22Rv1 (cell line): Measurements from ENCODE around the gene NF1.

ENCODE experiments used
- H3K27ac ChIP-seq: fragments of 450-650 bp; 2 replicates; pipeline ENCODE4 v1.5.1; 2017
- ZFX ChIP-seq: fragments of 450-650 bp; IDR thresholded peaks from 2 replicates; pipeline ENCODE4 v1.6.1; 2017; ENCODE audit warnings: antibody characterized with exemption, borderline replicate concordance
- TF ChIP-seq, protein P1 (sequence below): fragments of 450-650 bp; IDR thresholded peaks from 2 replicates; pipeline ENCODE4 v1.5.1; 2017; ENCODE audit warnings: mild to moderate bottlenecking

Gene NF1

DNA sequence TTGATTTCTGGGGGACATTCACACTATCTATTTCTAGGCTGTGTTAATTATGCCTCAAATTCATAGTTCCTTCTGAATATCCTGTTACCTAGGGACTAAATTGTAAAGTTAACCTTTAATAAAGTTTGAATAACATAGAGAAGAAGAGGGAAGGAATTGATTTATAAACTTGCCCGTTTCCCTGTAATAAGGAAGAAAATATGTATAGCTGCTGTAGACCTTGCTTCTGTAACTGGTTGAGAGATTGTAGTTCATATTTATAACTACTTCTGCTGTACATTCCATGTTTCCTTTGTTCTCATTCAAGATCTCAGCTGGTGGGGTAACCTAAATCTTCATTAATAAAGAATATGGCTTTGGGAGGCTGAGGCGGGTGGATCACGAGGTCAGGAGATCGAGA lies 19.2 kb downstream of the NF1 start:
- no peak for TF ChIP-seq ZFX
- H3K27ac ChIP-seq = no peak overlapping the region

DNA sequence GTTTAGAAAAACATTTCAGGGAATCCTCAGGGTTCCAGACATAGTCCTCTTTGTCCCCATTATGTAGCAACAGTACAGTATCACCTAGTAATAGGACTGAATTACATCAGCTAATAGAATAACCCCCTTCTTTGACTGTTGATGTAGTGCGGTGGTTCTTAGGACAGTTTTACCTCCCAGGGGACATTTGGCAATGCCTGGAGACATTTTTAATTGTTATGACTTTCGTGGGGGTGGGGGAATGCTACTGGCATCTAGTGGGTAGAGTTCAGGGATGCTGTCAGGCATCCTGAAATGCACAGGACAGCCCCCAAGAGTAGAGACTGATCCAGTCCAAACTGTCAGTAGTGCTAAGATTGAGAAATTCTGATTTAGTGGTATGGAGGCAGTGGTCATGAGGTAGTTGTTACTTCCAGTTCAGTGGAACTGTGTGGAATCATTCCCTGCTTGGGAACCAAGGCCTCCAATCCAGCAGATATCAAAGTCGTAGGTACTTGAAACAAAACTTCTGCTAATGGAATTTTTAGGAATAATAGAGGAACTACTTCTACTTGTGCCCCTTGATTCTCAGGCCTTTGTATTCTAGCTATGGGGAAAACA lies 20.3 kb downstream of the NF1 start:
- H3K27ac ChIP-seq = no peak overlapping the region
- no peak for TF ChIP-seq ZFX
- TF ChIP-seq, protein P1, sequence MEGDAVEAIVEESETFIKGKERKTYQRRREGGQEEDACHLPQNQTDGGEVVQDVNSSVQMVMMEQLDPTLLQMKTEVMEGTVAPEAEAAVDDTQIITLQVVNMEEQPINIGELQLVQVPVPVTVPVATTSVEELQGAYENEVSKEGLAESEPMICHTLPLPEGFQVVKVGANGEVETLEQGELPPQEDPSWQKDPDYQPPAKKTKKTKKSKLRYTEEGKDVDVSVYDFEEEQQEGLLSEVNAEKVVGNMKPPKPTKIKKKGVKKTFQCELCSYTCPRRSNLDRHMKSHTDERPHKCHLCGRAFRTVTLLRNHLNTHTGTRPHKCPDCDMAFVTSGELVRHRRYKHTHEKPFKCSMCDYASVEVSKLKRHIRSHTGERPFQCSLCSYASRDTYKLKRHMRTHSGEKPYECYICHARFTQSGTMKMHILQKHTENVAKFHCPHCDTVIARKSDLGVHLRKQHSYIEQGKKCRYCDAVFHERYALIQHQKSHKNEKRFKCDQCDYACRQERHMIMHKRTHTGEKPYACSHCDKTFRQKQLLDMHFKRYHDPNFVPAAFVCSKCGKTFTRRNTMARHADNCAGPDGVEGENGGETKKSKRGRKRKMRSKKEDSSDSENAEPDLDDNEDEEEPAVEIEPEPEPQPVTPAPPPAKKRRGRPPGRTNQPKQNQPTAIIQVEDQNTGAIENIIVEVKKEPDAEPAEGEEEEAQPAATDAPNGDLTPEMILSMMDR = no peak

DNA sequence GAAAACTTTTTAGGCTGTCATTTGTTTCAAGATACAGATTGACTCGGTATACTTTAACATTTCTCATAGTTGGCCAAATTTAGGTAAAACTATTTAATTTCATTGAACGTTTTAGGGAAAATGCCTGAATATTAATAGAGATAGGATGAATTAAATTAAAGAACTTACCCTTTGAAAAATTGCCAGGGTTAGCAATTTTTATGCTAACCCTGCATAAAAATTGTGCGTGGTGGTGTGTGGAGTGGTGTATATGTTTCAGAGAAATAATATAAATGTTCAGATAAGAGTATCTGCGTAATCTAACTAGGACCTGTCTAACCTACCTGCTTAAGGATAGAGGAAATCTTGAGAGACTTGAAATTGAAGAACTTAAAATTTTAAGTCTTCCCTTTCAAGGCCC lies 21.4 kb downstream of the NF1 start:
- no peak overlapping the region for H3K27ac ChIP-seq
- no peak for TF ChIP-seq ZFX
- TF ChIP-seq, protein P1 = no peak

DNA sequence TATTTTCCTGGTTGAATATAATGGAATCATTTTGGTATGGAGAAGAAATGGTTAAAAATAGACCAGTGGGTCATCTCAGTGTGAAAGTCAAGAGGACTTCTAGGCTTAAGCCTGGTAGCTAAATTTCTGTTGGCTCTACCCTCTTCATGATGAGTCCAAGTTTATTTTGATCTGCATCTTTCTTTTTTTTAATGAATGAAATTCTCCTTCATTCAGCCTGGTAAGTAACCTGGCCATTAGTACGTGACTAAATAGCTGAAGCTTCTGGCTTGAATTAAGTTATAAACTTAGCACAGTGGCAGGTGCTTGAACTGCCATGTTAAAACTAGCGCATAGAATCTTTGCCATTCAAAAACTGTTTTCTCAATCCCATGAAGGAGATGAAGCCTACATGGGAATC lies 28.0 kb downstream of the NF1 start:
- TF ChIP-seq, protein P1 = no peak
- TF ChIP-seq ZFX = no peak
- no peak overlapping the region for H3K27ac ChIP-seq

DNA sequence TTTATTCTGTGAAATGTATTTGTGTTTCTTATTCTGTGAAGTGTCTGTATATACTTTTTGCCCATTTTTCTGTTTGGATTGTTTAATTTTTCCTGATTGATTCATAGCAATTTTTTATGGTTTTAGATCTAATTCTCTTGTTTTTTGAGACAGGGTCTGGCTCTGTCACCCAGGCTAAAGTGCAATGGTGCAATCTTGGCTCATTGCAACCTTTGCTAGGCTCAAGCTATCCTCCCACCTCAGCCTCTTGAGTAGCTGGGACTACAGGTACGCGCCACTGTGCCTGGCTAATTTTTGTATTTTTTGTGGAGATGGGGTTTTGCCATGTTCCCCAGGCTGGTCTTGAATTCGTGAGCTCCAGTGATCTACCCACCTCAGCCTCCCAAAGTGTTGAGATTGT lies 31.5 kb downstream of the NF1 start:
- TF ChIP-seq, protein P1 = no peak
- TF ChIP-seq ZFX = no peak

DNA sequence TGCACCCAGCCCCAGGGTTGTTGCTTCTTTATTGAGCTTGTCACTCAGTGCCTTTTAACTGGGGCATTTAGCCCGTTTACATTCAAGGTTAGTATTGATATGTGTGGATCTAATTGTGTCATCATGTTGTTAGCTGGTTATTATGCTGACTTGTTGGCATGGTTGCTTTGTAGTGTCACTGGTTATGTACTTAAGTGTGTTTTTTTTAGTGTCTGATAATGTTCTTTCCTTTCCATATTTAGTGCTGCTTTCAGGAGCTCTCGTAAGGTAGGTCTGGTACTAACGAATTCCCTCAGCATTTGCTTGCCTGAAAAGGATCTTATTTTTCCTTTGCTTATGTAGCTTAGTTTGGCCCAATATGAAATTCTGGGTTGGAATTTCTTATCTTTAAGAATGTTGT lies 33.5 kb downstream of the NF1 start:
- H3K27ac ChIP-seq = no peak overlapping the region
- no peak for TF ChIP-seq ZFX
- TF ChIP-seq, protein P1 = no peak

More for the DNA sequence above, 31.5 kb downstream of the NF1 start:
- H3K27ac ChIP-seq = no peak overlapping the region

DNA sequence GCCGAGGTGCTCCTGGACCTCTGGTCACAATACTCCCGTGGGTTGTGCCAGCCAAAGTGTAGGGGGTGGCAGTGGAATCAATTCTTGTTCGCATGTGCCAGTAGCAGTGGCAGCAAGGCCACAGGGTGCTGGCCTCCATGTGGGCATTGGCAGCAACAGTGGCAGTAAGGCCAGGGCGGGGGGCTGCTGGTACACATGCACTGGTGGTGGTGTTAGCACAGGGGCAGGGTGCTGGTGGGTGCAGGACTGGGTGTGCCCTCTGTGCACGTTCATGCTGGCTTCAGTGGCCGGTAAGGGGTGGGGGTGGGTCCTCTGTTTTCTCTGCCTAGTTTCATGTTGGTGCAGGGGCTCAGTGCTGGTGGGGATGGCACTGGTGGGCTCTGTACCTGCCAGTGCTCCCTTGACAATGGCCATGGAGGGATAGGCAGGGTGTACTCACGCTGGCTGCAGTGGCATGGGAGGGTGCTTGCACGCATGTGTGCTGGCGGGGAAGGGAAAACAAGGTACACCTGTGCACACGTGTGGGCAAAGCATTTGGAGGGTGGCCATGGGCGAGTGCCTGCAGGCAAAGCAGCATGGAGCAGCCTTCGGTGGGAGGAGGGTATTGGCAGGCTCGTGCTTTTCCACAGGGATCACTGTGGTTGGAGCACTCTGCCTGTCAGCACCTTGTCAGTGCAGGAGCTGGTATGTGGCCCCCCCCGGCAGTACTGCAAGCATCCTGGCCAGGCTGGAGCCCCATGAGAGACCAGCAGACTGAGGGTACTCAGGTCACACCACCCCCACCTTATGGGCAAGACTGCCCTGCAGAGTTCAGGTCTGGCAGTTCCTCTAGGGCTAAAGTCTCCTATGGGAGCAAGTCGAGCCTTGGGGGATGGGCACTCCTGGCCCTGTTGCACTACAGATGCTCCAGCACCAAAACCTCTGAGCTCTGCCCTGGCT lies 35.8 kb downstream of the NF1 start:
- H3K27ac ChIP-seq = no peak overlapping the region
- TF ChIP-seq, protein P1 = no peak
- no peak for TF ChIP-seq ZFX
